HL-60 (cell line): ENCODE measurements around the gene BCAS4.

Source experiments
- DNase-seq, 2 experiments: peaks; one replicate each; pipeline ENCODE4 v3.0.0-alpha.2; 2010 to 2020; ENCODE audit warnings: low read depth in 1 of 2, low spot score in 1 of 2
- H3K27ac ChIP-seq: fragments of 250-450 bp; sonication (Bioruptor Pico); replicated peaks from 2 replicates; pipeline ENCODE4 v1.5.1; 2020; ENCODE audit warnings: mild to moderate bottlenecking, moderate library complexity
- H3K27me3 ChIP-seq: fragments of 250-450 bp; sonication (Bioruptor Pico); 2 replicates; pipeline ENCODE4 v1.5.1; 2021; ENCODE audit warnings: mild to moderate bottlenecking, moderate library complexity; ENCODE audit not compliant: insufficient read depth, poor library complexity, severe bottlenecking
- H3K4me3 ChIP-seq: replicated peaks from 2 replicates; pipeline ENCODE4 v1.5.1; 2011; ENCODE audit warnings: mild to moderate bottlenecking, control low read depth, low read length; ENCODE audit not compliant: insufficient read depth
- GABPA ChIP-seq: IDR thresholded peaks from 2 replicates; pipeline ENCODE4 v1.6.1; 2012; ENCODE audit warnings: low read depth
- POLR2AphosphoS5 ChIP-seq: IDR thresholded peaks from 2 replicates; pipeline ENCODE4 v1.6.1; 2012; ENCODE audit warnings: low read depth
- REST ChIP-seq: IDR thresholded peaks from 2 replicates; pipeline ENCODE4 v1.6.1; 2012; ENCODE audit warnings: low read depth; ENCODE audit not compliant: insufficient replicate concordance
- SPI1 ChIP-seq: IDR thresholded peaks from 2 replicates; pipeline ENCODE4 v1.6.1; 2012; ENCODE audit warnings: low read depth, mild to moderate bottlenecking, borderline replicate concordance
- TF ChIP-seq, protein P1 (sequence below): IDR thresholded peaks from one replicate; pipeline ENCODE4 v1.5.1; 2011; ENCODE audit warnings: low read length, control low read depth, inconsistent platforms; ENCODE audit not compliant: insufficient read depth

BCAS4 gene

GRCh38 chr20:50872560-50873425 is 77.9 kb downstream of the BCAS4 start:
- Histone ChIP-seq H3K27ac (no peak overlapping the region), H3K27me3 (no peaks in the 10 kb centered on the region), H3K4me3 (no peak overlapping the region)
- DNase-seq, result no peak
- TF ChIP-seq POLR2AphosphoS5 (no peak), SPI1 (no peak), REST (no peak), GABPA (no peak)
- TF ChIP-seq, protein P1, sequence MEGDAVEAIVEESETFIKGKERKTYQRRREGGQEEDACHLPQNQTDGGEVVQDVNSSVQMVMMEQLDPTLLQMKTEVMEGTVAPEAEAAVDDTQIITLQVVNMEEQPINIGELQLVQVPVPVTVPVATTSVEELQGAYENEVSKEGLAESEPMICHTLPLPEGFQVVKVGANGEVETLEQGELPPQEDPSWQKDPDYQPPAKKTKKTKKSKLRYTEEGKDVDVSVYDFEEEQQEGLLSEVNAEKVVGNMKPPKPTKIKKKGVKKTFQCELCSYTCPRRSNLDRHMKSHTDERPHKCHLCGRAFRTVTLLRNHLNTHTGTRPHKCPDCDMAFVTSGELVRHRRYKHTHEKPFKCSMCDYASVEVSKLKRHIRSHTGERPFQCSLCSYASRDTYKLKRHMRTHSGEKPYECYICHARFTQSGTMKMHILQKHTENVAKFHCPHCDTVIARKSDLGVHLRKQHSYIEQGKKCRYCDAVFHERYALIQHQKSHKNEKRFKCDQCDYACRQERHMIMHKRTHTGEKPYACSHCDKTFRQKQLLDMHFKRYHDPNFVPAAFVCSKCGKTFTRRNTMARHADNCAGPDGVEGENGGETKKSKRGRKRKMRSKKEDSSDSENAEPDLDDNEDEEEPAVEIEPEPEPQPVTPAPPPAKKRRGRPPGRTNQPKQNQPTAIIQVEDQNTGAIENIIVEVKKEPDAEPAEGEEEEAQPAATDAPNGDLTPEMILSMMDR, result no peak

- no peaks in the 10 kb centered on the region for H3K27me3 ChIP-seq
- DNase-seq, result no peak
- no peak overlapping the region for H3K4me3 ChIP-seq
Measured at GRCh38 chr20:50873585-50873984, 78.7 kb downstream of the BCAS4 start.

More at GRCh38 chr20:50873585-50873984, 78.7 kb downstream of the BCAS4 start:
- TF ChIP-seq SPI1 (no peak), POLR2AphosphoS5 (no peak), GABPA (no peak), REST (no peak)
- TF ChIP-seq, protein P1, result no peak
- no peak overlapping the region for H3K27ac ChIP-seq
